ENCODE data around the gene OPRPN.

The OPRPN gene

GRCh38 chr4:70449220-70449619 is 51.5 kb downstream of the OPRPN start:
- DNase-seq (ENCODE audit: insufficient read length, low spot score) (no peak), FAIRE-seq (no peak)

GRCh38 chr4:70452946-70453345 is 55.2 kb downstream of the OPRPN start:
- TF ChIP-seq POLR2AphosphoS5 (IDR thresholded peaks at IDR 0.05; ENCODE audit: low read depth, low read length), result no peak
- no peak for TF ChIP-seq PAX5 (IDR thresholded peaks at IDR 0.05; ENCODE audit: insufficient read depth, low read length, severe bottlenecking)
- DNase-seq (ENCODE audit: insufficient read length, low spot score), result no peak
- no peak for FAIRE-seq

More at GRCh38 chr4:70449220-70449619, 51.5 kb downstream of the OPRPN start:
- no peak for TF ChIP-seq TAF1 (IDR thresholded peaks at IDR 0.05; ENCODE audit: low read depth, low read length)

Data from GM12891 (cell line).